RPMI7951 (cell line): ENCODE measurements around the gene GBX2. TPM values are rescaled to one million over a fixed set of nuclear protein-coding genes. Genes with fewer than 3 reads are reported as not detected.
A peak's percentile ranks its signal among the peaks of the same experiment; 100 is the strongest.

Source experiments
- DNase-seq: peaks from one replicate; pipeline ENCODE4 v3.0.0-alpha.2; 2012; ENCODE audit warnings: low read depth
- total RNA-seq: library from RNA; depleted of rRNA; stranded (reverse); fragments of >200 nt; shearing (Covaris generic); gene quantifications from 2 replicates; pipeline ENCODE4 v1.2.3, GENCODE V29; 2014

GBX2 gene
- total RNA-seq, 1 experiment from 2014 or later: 0.24 TPM

DNA sequence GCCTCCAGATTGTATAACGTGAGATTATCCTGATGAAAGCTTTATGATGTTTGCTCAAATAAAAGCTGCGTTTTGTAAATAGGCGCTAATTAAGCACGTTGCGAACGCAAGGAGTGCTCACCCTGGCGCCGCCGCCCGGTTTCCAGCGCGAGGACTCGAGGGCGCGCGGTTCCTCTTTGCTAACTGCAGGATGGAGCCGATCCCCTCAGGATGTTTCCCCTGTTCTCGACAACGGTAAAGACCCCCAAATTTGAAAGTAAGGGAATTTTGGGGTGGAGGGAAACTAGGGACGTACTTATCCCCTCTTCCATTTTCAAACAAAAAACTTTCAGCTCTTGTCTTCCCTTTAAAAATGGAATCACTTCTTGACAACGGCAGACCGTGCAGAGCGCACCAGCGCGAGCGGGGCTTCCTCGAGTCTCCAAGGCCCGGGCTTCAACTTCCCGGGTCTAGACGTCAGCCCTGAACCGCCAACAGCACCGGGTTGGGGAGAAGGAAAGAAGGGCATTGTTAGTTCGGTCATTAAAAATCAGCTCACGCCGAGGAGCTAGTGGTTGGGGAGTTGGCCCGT is 1.1 kb upstream of the GBX2 start:
- DNase-seq: no peak

DNA sequence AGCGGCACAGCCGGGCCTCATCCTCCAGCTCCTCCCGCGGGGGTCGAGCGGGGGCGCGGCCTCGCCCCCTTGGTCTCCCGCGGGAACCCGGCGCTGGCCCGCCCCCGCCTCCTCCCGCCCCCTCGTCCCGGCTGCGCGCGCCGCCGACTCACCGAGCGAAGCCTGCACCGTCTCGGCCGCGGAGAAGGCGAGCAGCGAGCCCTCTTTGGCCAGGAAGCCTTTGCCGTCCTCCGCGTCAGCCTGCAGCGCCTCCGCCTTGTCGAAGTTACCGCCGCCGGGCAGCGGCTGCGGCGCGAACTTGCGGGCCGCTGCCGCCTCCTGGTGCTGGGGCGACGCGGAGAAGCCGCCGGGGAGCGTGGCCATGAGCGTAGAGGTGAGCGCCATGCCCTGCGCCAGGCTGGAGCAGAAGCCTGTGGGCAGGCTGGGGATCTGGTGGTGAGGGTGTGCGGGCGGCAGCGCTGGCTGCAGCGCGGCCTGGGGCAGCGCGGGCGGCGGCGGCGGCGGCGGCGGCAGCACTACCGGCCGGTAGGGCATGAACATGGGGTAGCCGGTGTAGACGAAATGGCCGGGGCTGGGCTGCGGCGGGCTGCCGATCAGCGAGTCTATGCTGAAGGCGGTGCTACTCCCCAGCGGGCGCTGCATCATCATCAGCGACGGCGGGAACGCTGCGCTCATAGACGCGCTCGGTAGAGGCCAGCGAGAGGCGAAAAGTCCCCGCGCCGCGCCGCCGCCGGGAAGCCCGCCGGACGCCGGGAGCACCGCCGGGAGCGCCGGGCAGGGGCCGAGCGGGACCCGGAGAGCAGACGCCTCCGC is 683 bp downstream of the GBX2 start:
- peak; percentile 55 for DNase-seq

DNA sequence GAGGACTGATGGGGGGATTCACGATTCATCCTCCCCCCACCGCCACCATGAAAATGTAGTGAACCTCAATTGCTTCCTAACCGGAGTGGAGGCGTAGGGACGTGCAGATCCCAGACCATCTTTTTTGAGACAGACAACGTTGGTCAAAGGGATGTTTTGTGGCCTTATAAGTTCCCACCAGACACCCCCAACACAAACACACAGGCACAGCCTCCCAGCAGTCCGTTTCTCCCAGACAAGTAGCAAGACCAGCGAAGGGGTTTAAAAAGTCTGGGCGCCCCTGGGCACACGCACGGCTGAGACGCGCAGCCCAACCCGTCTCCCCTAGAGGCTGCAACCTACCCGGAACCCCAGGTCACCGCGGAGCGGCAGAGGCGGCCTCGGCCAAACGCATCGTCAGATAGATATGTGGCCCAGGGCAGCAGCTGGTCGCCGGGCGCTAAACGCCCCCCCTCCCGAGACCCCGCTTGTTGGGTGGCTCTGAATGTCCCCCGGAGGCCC is 1.3 kb downstream of the GBX2 start:
- no peak for DNase-seq

DNA sequence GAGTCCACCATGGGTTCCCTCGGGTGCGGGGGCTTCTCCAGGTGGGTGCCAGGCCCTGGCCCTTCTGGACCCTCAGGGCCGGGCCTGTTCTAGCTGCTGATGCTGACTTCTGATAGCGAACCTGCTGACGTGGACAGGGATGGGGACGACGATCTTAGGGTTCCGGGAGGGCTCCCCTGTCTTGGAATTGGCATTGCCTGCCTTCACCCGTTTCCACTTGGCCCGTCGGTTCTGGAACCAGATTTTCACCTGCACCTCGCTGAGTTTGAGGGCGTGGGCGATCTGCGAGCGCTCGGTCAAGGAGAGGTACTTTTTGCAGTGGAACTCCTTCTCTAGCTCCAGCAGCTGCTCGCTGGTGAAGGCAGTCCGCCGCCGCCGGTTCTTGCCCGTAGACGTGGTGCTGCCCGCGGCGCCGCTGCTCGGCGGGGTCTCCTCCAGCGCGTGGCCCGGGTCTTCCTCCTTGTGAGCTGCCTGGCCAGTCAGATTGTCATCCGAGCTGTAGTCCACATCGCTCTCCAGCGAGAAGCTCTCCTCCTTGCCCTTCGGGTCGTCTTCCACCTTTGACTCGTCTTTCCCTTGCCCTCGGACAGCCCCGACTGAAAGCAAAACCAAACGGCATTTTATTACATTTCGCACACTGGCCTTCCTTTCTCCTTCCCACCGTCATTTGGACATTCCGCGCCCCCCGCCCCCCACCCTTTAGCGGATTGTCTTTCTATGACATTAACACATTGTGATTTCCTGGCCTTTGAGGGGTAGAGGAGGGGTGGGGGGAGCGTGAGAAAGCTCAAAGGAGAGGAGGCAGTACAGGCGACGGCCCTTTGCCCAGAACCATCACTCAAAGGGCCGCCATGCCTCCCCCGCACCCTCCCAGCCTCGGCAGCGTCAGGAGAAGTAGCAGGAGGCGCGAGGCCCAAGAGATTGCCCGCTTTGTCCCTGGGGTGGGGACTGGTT is 2.1 kb downstream of the GBX2 start:
- DNase-seq: no peak

DNA sequence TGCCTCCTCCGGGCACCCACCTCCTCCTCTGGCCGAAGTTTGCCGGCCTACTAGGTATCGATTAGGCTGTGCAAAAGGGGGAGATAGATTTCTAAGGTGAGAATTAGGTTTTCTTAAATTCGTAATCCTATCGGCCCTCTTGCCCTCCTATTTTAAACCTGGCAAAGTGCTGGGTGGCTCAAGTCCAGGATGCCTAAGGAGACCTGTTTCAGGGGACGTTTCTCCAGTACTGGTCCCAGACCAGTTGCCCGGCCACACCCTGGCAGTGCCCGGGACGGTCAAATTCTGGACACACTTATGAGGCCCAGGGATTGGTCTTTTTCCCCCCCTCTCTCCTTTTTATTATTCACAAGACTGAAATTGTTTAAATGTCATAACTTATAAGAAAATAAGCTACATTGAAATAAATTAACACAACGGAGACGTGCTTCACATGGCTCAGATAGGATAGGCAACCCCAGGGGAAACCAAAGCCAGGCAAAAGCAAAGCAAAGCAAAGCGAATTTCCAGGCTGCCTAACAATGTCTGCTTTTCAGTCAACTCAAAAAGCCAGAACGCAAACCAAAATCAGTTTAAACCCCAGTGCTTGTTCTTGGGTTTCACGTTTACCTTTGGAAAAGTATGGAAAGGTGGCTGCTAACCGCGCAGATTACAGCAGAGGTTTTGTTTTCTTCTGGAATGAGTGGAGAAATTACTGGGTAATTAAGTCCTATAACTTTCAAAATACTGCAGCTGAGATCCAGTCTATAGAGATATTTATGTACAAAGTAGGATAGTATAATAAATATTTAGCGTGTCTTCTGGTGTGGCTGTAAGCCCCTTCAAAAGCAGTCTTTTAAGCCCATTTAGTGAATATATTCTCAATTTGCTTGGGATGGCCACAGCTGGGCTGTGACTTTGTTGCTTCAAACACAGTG is 3.0 kb downstream of the GBX2 start:
- no peak for DNase-seq

DNA sequence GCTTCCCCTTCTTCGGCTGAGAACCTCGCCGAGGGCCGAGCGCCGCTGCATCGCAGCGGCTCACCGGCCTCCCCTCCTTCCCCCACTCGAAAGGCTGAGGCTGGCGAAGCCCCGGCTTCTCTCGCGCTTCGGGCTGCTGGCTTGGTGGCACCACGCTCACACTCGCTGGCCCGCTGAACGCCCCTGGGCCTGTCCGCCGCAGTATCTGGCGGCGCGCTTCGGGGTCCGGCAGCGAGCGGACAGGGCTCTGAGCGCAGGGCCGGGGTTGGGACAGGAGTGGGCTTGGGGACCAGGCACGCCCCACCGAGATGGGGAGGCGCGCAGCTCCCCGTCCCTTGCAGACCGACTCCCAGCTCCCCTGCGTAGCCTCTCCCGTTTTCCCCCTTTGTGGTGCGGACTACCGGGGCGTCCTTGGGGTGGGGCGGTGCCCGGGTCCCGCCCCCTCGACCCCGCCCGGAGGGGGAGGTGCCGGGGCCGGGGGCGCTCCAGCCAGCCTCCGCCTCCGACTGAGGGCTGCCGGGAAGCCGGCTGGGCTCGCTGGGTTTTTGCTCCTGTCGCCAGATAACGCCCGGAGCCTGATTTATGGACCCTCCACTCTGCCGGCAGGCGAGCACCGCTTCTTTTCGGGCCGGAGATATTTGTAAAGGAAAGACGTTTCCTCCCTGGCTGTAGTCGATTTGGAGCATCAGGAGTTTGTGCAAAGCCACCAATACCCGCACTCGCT is 3.8 kb downstream of the GBX2 start:
- DNase-seq: no peak

DNA sequence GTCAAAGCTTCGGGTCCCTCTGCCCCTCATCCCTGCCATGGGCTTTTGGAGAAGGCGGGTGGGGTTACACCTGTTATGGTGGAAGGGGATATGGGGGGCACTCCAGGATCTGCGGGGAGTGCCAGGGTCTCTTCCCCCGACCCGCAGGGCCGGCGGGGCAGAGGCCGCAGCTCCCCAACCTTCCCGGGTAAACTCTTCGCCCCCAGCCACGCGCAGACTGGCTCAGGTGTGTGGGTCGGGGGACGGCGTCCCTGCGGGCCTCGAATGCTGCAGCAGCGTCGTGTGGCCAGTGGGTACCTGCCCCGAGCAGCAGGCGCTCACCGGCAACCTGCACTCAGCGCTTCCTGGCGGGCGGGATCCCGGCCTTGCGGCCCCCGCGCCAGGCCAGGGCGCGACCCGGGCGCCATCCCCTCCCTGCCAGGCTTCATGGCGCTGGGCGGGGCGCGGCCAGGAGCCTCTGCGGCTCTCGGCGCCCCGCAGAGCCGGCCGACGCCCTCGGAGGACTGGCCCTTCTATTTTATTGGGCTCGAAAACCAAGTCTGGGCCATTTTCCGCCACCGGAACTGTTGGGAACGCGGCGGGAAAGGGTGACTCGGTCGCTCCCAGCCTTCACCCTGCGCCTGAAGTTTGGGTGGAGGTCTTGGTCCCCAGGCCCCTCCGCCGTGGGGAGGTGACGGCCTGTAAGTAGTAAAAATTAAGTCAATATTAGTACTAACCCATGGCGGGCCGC is 4.5 kb downstream of the GBX2 start:
- DNase-seq: no peak

DNA sequence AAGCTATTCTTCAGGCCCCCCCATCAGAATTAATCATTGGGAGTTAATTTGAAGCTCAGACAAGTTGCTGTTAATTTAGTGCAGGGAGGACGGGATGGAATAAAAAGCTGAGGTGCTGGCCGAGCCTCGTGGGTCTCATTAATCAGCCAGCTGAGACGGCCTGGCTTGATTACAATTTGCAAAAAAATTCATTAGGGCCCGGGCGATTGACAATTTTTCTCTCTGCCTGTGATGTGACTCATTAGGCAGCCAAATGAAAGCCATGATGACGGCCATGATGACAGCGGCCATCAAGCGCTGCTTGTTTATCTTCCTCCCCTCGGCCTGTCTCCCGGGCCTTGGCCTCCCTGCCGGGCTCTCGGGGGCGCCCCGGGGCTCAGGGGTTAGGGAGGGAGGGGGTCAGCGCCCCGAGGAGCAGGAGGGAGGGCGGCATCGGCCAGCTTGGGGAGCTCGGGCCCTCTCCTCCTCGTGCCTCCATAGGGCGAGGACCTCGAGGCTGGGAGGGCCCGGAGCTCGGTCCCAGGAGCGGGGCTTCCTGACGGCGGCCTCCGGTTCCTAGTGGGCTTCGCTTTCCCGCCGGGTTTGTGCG is 5.2 kb downstream of the GBX2 start:
- DNase-seq: no peak

DNA sequence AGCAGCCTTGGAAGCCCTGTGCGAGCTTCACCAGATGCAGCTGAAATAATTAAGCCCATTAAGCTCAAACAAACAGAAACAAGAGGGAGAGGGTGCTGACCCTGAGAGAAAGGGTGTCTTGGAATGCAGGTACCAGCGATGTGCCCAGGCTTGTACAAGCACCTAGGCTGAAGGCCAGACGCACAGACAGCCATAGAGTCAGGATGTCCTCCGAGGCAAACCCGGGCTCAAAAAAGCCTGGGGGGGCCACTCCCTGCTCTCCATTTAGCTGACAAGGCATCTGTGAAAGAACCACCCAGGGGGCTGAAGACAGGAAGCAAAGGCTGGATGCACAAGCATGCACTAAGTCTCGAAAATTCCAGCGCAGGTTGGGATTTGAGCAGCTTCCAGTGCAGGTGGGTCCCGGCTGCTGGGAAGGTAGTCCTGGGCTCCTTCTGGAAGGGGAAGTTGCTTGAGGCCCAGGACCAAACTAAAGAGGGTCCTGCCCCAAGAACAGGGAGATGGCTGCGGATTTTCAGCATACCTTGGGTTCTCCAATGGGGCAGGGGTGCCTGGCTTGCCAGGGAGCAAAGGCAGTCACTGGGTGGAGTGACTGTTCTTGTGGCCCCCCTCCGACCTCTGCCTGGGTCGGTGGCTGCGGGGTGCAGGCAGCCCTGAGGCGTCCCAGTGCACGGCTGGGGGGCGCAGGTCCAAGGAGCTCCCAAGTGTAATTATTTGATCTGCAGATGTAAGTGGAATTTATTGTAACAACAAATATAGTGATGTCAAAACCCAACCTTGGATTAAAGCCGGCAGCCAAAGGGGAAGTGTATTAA is 5.9 kb downstream of the GBX2 start:
- no peak for DNase-seq

DNA sequence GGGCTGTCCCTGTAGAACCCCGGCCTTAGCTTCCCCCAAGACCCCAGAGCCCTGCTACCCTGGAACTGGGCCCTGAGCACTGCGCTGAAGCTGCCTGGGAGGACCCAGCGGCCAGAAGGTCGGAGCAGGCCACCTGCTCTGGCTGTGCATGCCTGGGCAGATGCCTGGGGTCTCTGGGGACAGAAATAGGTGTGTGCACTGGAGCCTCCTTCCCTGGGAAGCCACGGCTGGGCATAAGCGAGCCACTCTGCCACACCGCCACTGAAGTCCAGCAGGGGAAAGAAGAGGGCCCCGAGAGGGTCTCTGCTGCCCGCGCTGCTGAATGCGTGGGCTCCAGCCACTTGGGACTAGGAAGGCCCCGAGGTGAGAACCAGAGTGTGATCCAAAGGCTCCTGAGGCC is 6.7 kb downstream of the GBX2 start:
- no peak for DNase-seq

DNA sequence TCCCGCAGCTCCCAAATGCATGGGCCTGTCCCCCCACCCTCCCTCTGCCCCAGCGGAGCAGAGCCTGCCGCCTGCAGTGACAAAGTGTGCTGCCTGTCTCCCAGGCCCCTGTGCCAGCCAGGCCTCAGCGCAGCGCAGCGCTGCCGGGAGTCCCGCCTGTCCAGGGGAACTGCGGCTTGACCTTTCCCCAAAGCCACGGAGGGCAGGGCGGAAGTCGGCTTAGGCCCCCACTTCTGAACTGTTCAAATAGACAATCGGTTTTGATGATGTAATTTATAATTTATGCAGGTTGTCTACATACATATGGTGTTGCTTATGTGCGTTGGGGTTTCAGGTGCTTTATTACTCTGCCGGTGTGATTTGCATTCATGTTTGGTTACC is 7.1 kb downstream of the GBX2 start:
- DNase-seq: no peak

DNA sequence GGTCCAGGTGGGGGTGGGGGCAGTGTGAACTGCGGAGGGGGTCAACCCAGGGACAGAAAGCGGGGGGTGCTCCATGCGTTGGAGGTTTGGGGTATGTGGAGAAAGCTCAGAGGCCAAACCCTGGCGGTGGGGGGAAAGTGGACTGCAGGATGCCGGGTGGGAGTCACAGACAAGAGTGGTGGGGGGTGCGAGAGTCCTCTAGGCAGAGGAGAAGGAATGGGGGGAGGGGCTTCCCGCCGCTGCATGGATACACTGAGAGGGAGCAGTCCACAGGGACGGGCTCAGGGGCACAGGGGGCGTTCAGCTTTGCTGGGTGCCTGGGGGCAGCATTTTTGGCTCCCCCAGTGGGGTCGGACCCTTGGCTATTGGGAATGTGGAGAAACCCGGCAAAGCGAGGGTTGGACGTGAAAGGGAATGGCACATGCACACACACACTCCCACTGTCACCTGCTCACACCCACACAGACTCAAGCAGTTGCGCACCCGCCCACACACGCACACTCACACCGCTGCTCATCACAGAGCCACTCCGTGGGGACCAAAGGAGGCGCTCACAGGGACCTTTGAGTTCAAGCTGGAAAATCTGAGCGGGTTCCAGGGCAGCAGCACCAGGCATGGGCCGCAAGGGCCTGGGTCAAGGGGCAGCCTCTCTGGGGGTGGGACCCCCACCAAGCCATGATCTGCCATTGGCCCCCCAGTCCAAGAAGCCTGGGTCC is 7.7 kb downstream of the GBX2 start:
- no peak for DNase-seq

DNA sequence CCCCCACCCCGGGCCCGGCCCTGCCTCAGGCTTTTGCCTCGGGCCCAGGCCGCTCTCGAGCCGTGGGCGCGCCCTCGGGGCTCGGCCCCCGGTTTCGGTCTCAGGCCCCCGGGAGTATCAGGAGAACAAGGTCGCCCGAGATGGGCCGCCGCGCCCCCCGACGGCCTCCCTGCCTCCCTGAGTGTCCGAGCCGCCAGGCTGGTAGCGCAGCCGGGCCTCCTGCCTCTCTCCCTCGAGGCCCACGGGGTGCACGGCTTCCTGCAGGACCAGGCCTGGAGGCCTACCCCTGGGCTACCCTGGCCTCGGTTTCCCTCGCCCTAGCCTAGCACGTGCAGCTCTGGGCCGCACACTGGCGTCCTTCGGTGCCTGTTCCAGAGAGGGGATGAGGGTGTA is 8.4 kb downstream of the GBX2 start:
- no peak for DNase-seq

DNA sequence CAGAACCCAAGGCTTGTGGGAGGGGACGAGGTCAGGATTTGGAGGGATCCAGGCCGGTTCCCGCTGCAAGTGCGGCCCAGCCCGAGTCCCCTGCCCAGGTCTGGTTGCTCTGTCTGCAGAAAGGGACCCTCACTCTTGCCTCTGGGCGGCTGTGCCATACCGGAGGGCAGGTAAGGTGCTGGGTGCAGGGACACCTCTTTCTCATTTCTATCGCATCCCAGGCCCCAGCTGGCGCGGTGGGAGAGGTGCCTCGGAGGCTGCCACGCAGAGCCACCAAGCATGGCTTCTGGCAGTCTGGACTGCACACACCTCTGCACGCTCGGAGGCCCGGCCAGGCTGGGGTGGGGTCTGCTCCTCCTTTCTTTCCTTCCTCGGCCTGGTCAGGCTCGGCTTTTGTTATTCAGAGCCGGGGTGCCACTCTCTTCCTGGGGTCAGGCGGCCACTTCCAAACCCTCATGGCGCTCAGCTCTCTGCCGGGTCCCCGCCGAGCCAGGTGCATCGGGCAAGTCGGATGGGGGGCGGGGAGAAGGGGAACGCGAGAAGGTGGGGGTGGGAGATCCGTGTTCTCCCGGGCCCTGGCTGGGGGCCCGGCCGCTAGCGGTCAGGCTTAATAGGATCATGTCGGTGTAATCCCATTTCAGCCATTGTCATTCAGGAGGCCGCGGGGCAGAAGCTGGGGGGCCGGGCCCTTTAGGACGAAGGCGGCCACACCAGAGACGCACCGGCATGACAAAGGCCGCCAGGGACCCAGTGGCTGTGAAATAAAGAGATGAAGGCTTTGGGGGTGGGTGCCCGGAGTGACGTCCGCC is 9.0 kb downstream of the GBX2 start:
- DNase-seq: no peak

DNA sequence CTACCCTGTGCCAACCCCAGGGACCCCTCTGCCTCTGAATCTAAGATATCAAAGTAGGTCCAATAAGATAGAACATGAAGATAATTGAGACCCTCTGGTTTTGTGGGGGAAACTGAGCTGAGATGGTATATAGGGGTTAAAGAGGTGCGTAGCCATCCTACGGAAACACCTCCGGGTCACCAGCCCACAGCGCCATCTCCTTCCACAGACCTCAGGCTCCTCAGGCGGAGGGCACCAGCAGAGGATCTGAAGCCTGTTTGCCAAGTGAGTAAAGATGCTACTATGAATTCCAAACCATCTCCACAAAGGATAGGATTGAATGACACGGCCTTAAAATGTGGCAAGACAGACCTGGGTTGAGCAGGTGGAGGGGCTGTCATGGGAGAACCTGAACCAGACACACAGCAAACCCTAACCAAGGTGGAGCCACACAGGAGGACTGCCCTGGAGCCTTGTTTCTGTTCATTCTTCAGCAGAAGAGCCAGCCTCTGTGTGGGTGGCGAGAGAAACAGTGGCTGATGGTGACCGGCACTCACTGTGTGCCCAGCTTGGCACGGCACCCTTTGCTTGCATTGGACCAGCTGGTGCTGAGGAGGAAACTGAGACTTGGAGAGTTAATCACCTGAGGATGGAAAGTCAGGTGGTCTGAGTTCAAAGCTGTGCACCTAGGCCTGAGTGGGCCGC is 10.2 kb downstream of the GBX2 start:
- no peak for DNase-seq

DNA sequence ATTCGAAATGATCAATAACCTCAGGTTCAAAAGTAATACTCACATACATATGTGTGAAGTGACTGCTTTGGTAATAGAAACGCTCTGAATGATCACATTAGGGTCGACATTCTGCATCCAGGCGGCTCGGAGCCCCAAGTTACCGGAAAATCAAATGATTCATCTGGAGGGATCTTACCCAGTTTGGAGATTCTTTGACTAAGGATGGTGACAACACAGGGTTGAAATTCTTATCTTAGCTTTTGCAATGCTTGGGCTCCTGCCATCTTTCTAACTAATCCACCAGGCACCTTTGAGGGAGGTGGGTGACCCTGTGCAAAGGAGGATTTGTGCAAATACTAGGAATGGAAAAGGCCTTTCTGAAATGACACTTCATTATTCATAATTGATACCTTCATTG is 10.8 kb downstream of the GBX2 start:
- DNase-seq: no peak

DNA sequence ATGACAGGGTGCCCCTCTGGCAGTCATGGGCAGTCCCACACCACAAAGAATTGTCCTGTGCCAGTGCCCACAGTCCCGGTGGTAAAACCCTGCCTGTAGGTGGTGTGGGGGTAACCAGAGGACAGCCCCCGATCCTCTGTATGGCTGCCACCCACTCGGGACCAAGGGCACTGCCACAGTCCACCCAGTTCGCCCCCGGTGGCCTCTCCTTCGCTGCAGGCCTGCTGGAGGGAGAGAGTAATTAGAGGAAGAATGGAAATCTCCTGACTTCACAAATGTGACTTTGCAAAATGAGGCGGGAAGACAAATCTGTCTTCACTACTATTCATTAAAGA is 11.4 kb downstream of the GBX2 start:
- DNase-seq: no peak
